IPS-18c (cell line): ENCODE results near the gene SLC27A1.
A peak's percentile ranks its signal among the peaks of the same experiment; 100 is the strongest.
"Not testable (repeated sequence)": the region's sequence is repeated elsewhere in the genome, so short reads cannot be mapped to it uniquely, and the experiment has no call there.

Experiments used
- H3K4me3 ChIP-seq: 2 replicates; pipeline ENCODE4 v1.7.0; 2013; ENCODE audit warnings: low read depth, mild to moderate bottlenecking, low read length, moderate library complexity; ENCODE audit not compliant: insufficient read depth
- H3K9me3 ChIP-seq: one replicate; pipeline ENCODE4 v1.6.1; 2013; ENCODE audit warnings: mild to moderate bottlenecking, low read length, moderate library complexity; ENCODE audit not compliant: control insufficient read depth, insufficient read depth

The SLC27A1 gene

GRCh38 chr19:17497149-17497798 is 26.9 kb downstream of the SLC27A1 start:
- Histone ChIP-seq H3K9me3 (no peaks in the 10 kb centered on the region), H3K4me3 (no peak overlapping the region)

DNA sequence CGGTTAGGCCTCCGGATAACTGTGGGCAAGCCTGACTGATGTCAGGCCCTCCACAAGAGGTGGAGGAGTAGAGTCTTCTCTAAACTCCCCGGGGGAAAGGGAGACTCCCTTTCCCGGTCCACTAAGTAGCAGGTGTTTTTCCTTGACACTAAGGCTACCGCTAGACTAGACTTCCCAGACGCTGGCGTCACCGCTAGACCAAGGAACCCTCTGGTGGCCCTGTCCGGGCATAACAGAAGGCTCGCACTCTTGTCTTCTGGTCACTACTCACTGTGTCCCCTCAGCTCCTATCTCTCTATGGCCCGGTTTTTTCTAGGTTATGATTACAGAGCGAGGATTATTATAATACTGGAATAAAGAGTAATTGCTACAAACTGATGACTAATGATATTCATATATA is 28.7 kb downstream of the SLC27A1 start:
- not testable (repeated sequence) for H3K9me3 ChIP-seq, H3K4me3 ChIP-seq

DNA sequence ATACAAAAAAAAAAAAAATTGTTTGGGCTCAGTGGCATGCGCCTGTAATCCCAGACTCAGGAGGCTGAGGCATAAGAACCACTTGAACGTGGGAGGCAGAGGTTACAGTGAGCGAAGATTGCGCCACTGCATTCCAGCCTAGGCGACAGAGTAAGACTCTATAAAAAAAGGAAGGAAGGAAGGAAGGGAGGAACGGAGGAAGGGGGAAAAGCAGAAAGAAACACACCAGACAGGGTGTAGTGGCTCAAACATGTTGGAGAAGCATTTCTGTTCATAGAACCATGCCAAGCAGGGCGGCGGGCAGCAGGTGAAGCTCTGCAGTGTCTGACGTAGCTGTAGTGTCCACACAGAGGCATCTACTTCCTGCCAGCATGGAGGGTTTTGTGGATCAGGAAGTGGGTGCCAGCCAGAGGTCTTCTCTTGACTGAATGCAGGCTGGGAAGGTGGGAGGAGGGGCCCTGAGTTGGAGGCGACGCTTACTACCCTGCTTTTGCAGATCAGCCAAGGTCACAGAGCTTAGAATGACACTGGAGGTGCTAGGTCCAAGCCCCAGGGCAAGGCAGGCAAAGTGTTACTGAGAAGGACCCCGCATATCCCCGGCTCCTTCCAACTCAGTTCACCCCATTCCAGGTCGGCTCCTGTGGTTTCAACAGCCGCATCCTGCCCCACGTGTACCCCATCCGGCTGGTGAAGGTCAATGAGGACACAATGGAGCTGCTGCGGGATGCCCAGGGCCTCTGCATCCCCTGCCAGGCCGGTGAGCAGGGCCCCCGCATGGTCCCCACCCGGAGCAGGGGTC is 29.5 kb downstream of the SLC27A1 start:
- H3K4me3 ChIP-seq = no peak overlapping the region
- H3K9me3 ChIP-seq = no peaks in the 10 kb centered on the region

DNA sequence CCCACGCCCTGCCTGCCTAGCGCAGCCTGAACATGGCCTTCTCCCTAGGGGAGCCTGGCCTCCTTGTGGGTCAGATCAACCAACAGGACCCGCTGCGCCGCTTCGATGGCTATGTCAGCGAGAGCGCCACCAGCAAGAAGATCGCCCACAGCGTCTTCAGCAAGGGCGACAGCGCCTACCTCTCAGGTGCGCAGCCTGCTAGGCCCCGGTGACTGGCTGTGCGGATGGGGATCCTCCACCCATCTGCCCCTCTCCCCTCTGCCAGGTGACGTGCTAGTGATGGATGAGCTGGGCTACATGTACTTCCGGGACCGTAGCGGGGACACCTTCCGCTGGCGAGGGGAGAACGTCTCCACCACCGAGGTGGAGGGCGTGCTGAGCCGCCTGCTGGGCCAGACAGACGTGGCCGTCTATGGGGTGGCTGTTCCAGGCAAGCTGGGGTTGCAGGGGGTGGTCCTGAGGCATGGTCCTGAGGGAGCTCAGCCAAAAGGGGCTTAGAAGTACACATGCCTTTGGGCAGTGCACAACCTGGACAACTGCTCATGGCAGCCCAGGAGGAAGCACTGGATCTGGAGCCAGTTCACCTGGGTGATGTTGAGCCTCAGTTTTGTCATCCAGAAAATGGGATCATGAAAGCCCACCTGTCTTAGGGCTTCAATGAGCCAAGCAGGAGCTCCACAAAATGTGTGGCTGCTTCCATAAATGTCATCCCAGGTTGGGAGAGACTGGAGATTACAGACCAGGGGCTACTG is 30.3 kb downstream of the SLC27A1 start:
- Histone ChIP-seq H3K9me3 (no peaks in the 10 kb centered on the region), H3K4me3 (no peak overlapping the region)

GRCh38 chr19:17503240-17503639 is 32.9 kb downstream of the SLC27A1 start:
- no peaks in the 10 kb centered on the region for H3K9me3 ChIP-seq
- no peak overlapping the region for H3K4me3 ChIP-seq

- Histone ChIP-seq H3K9me3 (no peaks in the 10 kb centered on the region), H3K4me3 (no peak overlapping the region)
These were observed 33.7 kb downstream of the SLC27A1 start for GRCh38 chr19:17504030-17504429.

DNA sequence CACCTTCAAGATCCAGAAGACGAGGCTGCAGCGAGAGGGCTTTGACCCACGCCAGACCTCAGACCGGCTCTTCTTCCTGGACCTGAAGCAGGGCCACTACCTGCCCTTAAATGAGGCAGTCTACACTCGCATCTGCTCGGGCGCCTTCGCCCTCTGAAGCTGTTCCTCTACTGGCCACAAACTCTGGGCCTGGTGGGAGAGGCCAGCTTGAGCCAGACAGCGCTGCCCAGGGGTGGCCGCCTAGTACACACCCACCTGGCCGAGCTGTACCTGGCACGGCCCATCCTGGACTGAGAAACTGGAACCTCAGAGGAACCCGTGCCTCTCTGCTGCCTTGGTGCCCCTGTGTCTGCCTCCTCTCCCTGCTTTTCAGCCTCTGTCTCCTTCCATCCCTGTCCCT is 34.1 kb downstream of the SLC27A1 start:
- H3K9me3 ChIP-seq = no peaks in the 10 kb centered on the region

DNA sequence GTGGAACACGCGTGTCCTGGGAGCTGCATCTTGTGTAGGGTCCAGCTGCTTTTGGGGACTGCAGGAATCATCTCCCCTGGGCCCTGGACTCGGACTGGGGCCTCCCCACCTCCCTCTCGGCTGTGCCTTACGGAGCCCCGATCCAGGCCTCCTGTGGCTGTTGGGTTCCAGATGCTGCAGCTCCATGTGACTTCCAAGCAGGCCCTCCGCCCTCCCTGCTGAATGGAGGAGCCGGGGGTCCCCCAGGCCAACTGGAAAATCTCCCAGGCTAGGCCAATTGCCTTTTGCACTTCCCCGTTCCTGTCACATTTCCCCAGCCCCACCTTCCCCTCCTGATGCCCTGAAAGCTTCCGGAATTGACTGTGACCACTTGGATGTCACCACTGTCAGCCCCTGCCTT is 34.9 kb downstream of the SLC27A1 start:
- Histone ChIP-seq H3K9me3 (no peaks in the 10 kb centered on the region), H3K4me3 (no peak overlapping the region)

More for the DNA sequence above, 34.1 kb downstream of the SLC27A1 start:
- no peak overlapping the region for H3K4me3 ChIP-seq

- no peak overlapping the region for H3K4me3 ChIP-seq
These were observed 36.4 kb downstream of the SLC27A1 start for GRCh38 chr19:17506745-17507144.

GRCh38 chr19:17508558-17508933 is 38.2 kb downstream of the SLC27A1 start:
- not testable (repeated sequence) for H3K9me3 ChIP-seq, H3K4me3 ChIP-seq

More at GRCh38 chr19:17506745-17507144, 36.4 kb downstream of the SLC27A1 start:
- no peaks in the 10 kb centered on the region for H3K9me3 ChIP-seq

DNA sequence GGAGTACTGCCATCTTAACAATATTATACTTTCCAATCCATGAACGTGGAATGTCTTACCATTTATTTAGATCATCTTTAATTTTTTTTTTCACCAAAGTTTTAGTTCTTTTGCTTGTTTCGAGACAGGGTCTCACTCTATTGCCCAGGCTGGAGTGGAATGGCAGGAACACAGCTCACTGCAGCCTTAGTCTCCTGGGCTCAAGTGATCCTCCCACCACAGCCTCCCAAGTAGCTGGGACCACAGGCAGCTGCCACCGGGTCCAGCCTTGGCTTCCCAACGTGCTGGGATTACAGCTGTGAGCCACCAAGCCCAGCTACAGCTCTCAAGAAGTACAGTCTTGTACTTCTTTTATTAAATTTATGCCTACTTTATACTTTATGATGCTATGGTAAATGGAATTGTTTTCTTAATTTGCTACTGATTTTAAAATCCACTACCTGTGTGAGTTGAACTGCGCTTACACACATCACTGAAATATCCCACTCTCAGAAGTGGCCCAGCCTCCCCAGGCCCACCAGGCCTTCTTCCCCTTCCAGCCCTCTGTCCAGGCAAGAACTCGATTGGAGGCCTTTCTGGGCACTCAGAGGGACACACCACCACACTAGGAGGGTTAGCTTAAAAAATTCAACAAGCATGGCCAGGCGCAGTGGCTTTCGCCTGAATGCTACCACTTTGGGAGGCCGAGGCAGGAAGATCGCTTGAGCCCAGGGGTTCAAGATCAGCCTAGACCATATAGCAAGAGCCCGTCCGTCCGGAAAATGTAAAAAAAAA is 40.1 kb downstream of the SLC27A1 start:
- no peaks in the 10 kb centered on the region for H3K9me3 ChIP-seq
- H3K4me3 ChIP-seq = peak overlapping the region; percentile 98

GRCh38 chr19:17511724-17512573 is 41.6 kb downstream of the SLC27A1 start:
- peak overlapping the region; percentile 98 for H3K4me3 ChIP-seq
- H3K9me3 ChIP-seq = no peaks in the 10 kb centered on the region

GRCh38 chr19:17512574-17512939 is 42.2 kb downstream of the SLC27A1 start:
- Histone ChIP-seq H3K4me3 (peak overlapping the region; percentile 98), H3K9me3 (peaks cover 5% of the 10 kb centered on the region)

DNA sequence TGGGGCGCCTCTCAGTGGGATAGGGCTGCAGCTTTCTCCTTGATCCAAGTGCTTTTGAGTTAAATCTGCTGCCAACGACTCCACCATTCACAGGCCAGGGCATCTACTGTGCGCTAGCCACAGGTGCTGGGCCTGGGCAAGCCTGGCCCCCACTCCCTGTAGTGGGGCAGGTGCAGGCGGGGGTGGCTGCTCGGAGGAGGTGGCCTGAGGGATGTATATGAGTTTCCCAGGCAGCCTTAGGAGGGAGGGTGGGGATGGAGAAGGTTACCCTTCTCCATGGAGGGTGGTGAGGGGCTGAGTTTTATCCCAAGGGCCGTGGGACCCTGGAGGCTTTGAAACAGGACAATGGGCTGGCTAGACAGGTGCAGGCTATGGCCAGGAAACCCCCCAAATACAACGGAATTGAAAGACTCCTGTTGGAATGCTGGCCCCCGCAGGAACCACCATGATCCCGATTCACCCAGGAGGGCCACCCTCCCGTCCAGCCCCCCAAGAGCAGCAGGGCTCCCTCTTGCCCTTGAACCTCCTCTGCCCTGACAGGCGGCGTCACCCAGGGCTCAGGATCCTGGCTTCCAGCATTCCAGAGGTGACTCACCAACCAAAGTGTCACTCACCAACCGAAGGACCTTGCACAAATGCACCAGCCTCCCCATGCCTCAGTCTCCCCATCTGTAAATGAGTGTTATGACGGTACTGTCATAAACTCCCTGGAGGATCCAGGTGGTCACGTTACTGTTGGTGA is 45.3 kb downstream of the SLC27A1 start:
- H3K9me3 ChIP-seq = peaks cover 5% of the 10 kb centered on the region
- H3K4me3 ChIP-seq = no peak overlapping the region

- Histone ChIP-seq H3K4me3 (no peak overlapping the region), H3K9me3 (peaks cover 5% of the 10 kb centered on the region)
These were observed 47.6 kb downstream of the SLC27A1 start for GRCh38 chr19:17517898-17518297.

DNA sequence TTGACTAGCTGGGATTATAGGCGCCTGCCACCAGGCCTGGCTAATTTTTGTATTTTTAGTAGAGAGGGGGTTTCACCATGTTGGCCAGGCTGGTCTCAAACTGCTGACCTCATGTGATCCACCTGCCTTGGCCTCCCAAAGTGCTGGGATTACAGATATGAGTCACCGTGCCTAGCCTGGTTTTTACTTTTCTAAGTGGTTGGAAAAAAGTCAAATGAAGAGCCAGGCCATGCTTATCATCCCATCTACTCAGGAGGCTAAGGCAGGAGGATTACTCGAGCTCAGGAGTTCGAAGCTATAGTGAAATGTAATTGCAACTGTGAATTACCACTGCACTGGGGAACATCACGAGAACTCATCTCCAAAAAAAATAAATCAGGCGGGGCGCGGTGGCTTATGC is 48.3 kb downstream of the SLC27A1 start:
- not testable (repeated sequence) for H3K9me3 ChIP-seq

More for the DNA sequence above, 48.3 kb downstream of the SLC27A1 start:
- H3K4me3 ChIP-seq = not testable (repeated sequence)
